B cell (primary cell): ENCODE results near the gene TYROBP. TPM values are rescaled to one million over a fixed set of nuclear protein-coding genes. Genes with fewer than 3 reads are reported as not detected.

ENCODE experiments used
- ATAC-seq: fragments of 200-7000 bp; cut with Tn5 transposase; one replicate; pipeline ENCODE4 v1.10.0; 2021; ENCODE audit warnings: low read depth, mild to moderate bottlenecking, moderate number of reproducible peaks, moderate library complexity
- CTCF ChIA-PET: fragments of 350-600 bp; sonication (Branson Sonifier 250); formaldehyde crosslinking; loops from one replicate; lab custom pipeline; 2021; ENCODE audit warnings: antibody characterized with exemption, inconsistent platforms; lab: Charles Lee
- POLR2A ChIA-PET: fragments of 350-600 bp; sonication (Branson Sonifier 250); formaldehyde crosslinking; loops from one replicate; lab custom pipeline; 2021; ENCODE audit warnings: antibody characterized with exemption; lab: Charles Lee
- DNase-seq: peaks from one replicate; pipeline ENCODE4 v3.0.0; 2013
- H2AFZ ChIP-seq: 2 replicates; pipeline ENCODE4 v1.6.1; 2012; ENCODE audit warnings: mild to moderate bottlenecking, low read depth, low read length; ENCODE audit not compliant: insufficient read depth, poor library complexity, severe bottlenecking
- H3K27ac ChIP-seq, 2 donors: 1 replicate in 1 of 2; 2 replicates in 1 of 2; pipeline ENCODE4 v1.5.1; 2012 to 2013; ENCODE audit warnings: low read length in 2 of 2, mild to moderate bottlenecking in 2 of 2, moderate library complexity in 1 of 2
- H3K27me3 ChIP-seq, 4 experiments: fragments of 200-600 bp in 1 of 4; sonication (generic) in 1 of 4; replicated peaks in 1 of 4; 1 replicate in 2 of 4; 2 replicates in 2 of 4; pipeline versions ENCODE4 v1.6.1 to v1.7.0; 2013 to 2016; ENCODE audit warnings: low read length in 3 of 4, mild to moderate bottlenecking in 2 of 4, mixed read lengths in 1 of 4, moderate library complexity in 1 of 4; ENCODE audit not compliant: insufficient read depth in 4 of 4, control insufficient read depth in 3 of 4; ENCODE audit errors: control extremely low read depth in 1 of 4
- H3K36me3 ChIP-seq, 2 experiments: replicated peaks in 1 of 2; 1 replicate in 1 of 2; 2 replicates in 1 of 2; pipeline versions ENCODE4 v1.6.1 to v1.7.1; 2013; ENCODE audit warnings: low read length in 1 of 2; ENCODE audit not compliant: insufficient read depth in 2 of 2, control insufficient read depth in 1 of 2; ENCODE audit errors: control extremely low read depth in 1 of 2, extremely low read depth in 1 of 2
- H3K4me1 ChIP-seq, 2 donors: fragments of 200-600 bp in 1 of 2; sonication (generic) in 1 of 2; 1 replicate in 1 of 2; 2 replicates in 1 of 2; pipeline versions ENCODE4 v1.5.1 to v1.6.1; 2013 to 2017; ENCODE audit warnings: low read length in 2 of 2; ENCODE audit not compliant: control insufficient read depth in 2 of 2, insufficient read depth in 2 of 2
- H3K4me2 ChIP-seq: replicated peaks from 2 replicates; pipeline ENCODE3; 2012; ENCODE audit warnings: mild to moderate bottlenecking, low read depth, low read length; ENCODE audit not compliant: poor library complexity, severe bottlenecking
- H3K4me3 ChIP-seq, 5 experiments: fragments of 200-600 bp in 1 of 5; sonication (generic) in 1 of 5; 1 replicate in 3 of 5; 2 replicates in 2 of 5; pipeline versions ENCODE4 v1.5.1 to v1.7.0; 2011 to 2016; ENCODE audit warnings: low read length in 4 of 5, mild to moderate bottlenecking in 4 of 5, low read depth in 2 of 5, control low read depth in 1 of 5, moderate library complexity in 1 of 5; ENCODE audit not compliant: insufficient read depth in 1 of 5; ENCODE audit errors: control extremely low read depth in 1 of 5, extremely low read depth in 1 of 5
- H3K79me2 ChIP-seq: fragments of 200-600 bp; sonication (generic); one replicate; pipeline ENCODE4 v1.6.0; 2016; ENCODE audit warnings: low read length; ENCODE audit not compliant: control insufficient read depth, insufficient read depth
- H3K9ac ChIP-seq: fragments of 200-600 bp; sonication (generic); 2 replicates; pipeline ENCODE4 v1.6.1; 2017; ENCODE audit warnings: mild to moderate bottlenecking, low read length, moderate library complexity
- H3K9me3 ChIP-seq, 3 donors: one replicate each; pipeline versions ENCODE4 v1.6.1 to v1.7.1; 2013; ENCODE audit warnings: low read length in 2 of 3; ENCODE audit not compliant: control insufficient read depth in 2 of 3, insufficient read depth in 1 of 3; ENCODE audit errors: control extremely low read depth in 1 of 3
- H4K20me1 ChIP-seq: 2 replicates; pipeline ENCODE4 v1.6.0; 2012; ENCODE audit warnings: mild to moderate bottlenecking, low read length; ENCODE audit not compliant: insufficient read depth, control insufficient read depth, poor library complexity, severe bottlenecking
- H3K27ac Mint-ChIP-seq: one replicate; pipeline ENCODE4 v1.8.0; 2021; ENCODE audit warnings: mixed read lengths
- H3K27me3 Mint-ChIP-seq: one replicate; pipeline ENCODE4 v1.8.0; 2021; ENCODE audit warnings: mixed read lengths
- H3K4me1 Mint-ChIP-seq: one replicate; pipeline ENCODE4 v1.8.0; 2021; ENCODE audit warnings: mixed read lengths
- H3K4me3 Mint-ChIP-seq: one replicate; pipeline ENCODE4 v1.8.0; 2021; ENCODE audit warnings: mixed read lengths
- H3K9me3 Mint-ChIP-seq: one replicate; pipeline ENCODE4 v1.8.0; 2022; ENCODE audit warnings: mixed read lengths; ENCODE audit not compliant: insufficient read depth
- CTCF ChIP-seq: fragments of 200-600 bp; IDR thresholded peaks from one replicate; pipeline ENCODE4 v1.8.0; 2022; ENCODE audit warnings: antibody characterized with exemption, mild to moderate bottlenecking
- EZH2 ChIP-seq: IDR thresholded peaks from 2 replicates; pipeline ENCODE4 v1.6.1; 2012; ENCODE audit warnings: borderline replicate concordance, low read depth, mild to moderate bottlenecking, moderate library complexity, low read length; ENCODE audit not compliant: insufficient read depth, poor library complexity, severe bottlenecking
- WGBS: methylation state at CpG from one replicate; pipeline ENCODE4 v1.1.5; 2013; ENCODE audit warnings: missing lambda C conversion rate; ENCODE audit not compliant: insufficient coverage; 5-methylcytosine and 5-hydroxymethylcytosine counted together
- intact Hi-C: fragments of 100-400 bp; cut with micrococcal nuclease; formaldehyde crosslinking; loops from one replicate; pipeline ENCODE4 v1.10.0; 2022
- polyA plus RNA-seq: library from polyadenylated mRNA; depleted of rRNA; stranded (reverse); fragments of >200 nt; gene quantifications from 2 replicates; pipeline ENCODE4 v1.2.3, GENCODE V29; 2012
- total RNA-seq, 2 donors: library from RNA; stranded (reverse); fragments of 120-200 nt in 1 of 2; gene quantifications; 1 replicate in 1 of 2; 2 replicates in 1 of 2; pipeline versions ENCODE4 v1.2.3 to v1.2.4, GENCODE V29; 2013 to 2022

TYROBP gene
- total and polyA plus RNA-seq, 2 donors (not counting 1 experiment from before 2014, with no cell fraction given): 2.7 to 25.6 TPM

DNA sequence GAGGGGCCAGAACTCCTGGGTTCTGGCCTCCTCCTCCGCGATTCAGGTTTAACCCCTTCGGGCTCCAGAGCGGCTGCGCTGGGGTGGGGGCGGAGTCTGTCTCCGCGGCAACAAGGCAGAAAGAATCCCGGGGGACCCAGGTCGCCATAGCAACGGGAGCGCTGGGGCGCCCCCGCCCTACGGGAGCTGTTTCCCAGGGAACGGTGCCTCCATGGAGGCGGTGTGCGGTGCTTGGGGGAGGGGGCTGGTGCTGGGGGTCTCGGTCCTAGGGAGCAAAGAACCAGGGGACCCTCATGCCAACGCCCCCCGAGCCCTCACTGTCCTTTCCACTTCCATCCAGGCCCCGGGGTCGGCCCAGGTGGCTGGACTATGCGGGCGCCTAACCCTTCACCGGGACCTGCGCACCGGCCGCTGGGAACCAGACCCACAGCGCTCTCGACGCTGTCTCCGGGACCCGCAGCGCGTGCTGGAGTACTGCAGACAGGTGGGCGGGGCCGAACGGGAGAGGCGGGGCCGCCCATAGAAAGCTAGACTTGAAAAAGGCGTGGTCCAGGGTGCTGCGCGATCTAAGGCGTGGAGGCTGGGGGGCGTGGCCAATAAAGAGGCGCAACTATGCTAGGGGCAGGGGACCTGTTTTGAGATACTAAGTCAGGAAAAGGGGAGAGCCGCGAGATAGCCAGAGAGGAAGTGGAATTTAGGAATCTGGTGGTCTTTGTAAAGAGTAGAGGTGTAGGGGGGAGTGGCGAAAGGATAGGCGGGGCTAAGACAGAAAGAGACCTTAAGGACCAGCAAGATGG is 38.6 kb downstream of the TYROBP start:
- DNase-seq (peak; percentile 85), ATAC-seq (peak; percentile 64)
- POLR2A ChIA-PET: interaction anchor here (0.7 kb wide), 1 partner anchor 22 kb away, joined by 3 read pairs; no protein-coding TSS in a partner anchor
- Histone ChIP-seq H4K20me1 (peaks cover 3% of the 10 kb centered on the region), H3K4me3 (peak overlapping the region in 2 of 5 experiments; percentile 28 to 54), H3K27ac (no peak overlapping the region), H2AFZ (no peak overlapping the region), H3K4me1 (peaks cover 23 to 25% of the 10 kb centered on the region in 2 donors), H3K9me3 (peaks cover 0 to 28% (median 0%) of the 10 kb centered on the region in 3 donors), H3K4me2 (peak overlapping the region; percentile 85), H3K79me2 (no peaks in the 10 kb centered on the region), H3K9ac (peak overlapping the region; percentile 48), H3K36me3 (no peaks in the 10 kb centered on the region), H3K27me3 (peaks cover 0 to 76% (median 31%) of the 10 kb centered on the region in 4 experiments)
- TF ChIP-seq EZH2 (no peak), CTCF (no peak)
- Mint-ChIP-seq H3K4me3 (peak overlapping the region; percentile 72), H3K27me3 (peaks cover 61% of the 10 kb centered on the region), H3K4me1 (peaks cover 18% of the 10 kb centered on the region), H3K27ac (no peak overlapping the region), H3K9me3 (no peaks in the 10 kb centered on the region)
- CTCF ChIA-PET: no interaction called here
- intact Hi-C loops: no loop called here
- 4% methylated on average over 49 of the region's 51 CpGs for WGBS

- Histone ChIP-seq H3K9me3 (peaks cover 0 to 28% (median 0%) of the 10 kb centered on the region in 3 donors), H3K27ac (no peak overlapping the region), H3K4me3 (peak overlapping the region in 3 of 5 experiments; percentile 18 to 54 (median 31)), H3K4me2 (peak overlapping the region; percentile 85), H4K20me1 (peaks cover 3% of the 10 kb centered on the region), H3K79me2 (no peaks in the 10 kb centered on the region), H3K27me3 (peaks cover 0 to 73% (median 30%) of the 10 kb centered on the region in 4 experiments), H3K36me3 (no peaks in the 10 kb centered on the region), H3K4me1 (peaks cover 23 to 25% of the 10 kb centered on the region in 2 donors), H2AFZ (peak overlapping the region; percentile 26), H3K9ac (peak overlapping the region; percentile 48)
- Mint-ChIP-seq H3K4me1 (peaks cover 18% of the 10 kb centered on the region), H3K27me3 (peaks cover 61% of the 10 kb centered on the region), H3K9me3 (no peaks in the 10 kb centered on the region), H3K4me3 (peak overlapping the region; percentile 72), H3K27ac (no peak overlapping the region)
- POLR2A ChIA-PET: interaction anchor here (0.7 kb wide), 1 partner anchor 23 kb away, joined by 3 read pairs; no protein-coding TSS in a partner anchor
- TF ChIP-seq EZH2 (no peak), CTCF (no peak)
- WGBS: 0% methylated on average over 4 of the region's 15 CpGs
- intact Hi-C loops: no loop called here
- DNase-seq: peak; percentile 58
- CTCF ChIA-PET: no interaction called here
- peak; percentile 9 for ATAC-seq
Measured at GRCh38 chr19:35868823-35869326, 39.2 kb downstream of the TYROBP start.
